PC-3 (cell line): ENCODE results near the gene MUC3A. TPM values are rescaled to one million over a fixed set of nuclear protein-coding genes. Genes with fewer than 3 reads are reported as not detected.

Experiments used
- ATAC-seq: fragments of 200-7000 bp; cut with Tn5 transposase; 2 replicates; pipeline ENCODE4 v1.9.1; 2020; ENCODE audit warnings: mild to moderate bottlenecking, moderate library complexity
- BruUV-seq: library from RNA; stranded (reverse); fragments of 400-500 nt; replicated peaks from 2 replicates; lab custom pipeline; 2021; lab: Mats Ljungman, UMichigan
- CTCF ChIA-PET: fragments of 300-600 bp; sonication (Branson Sonifier 250); formaldehyde crosslinking; loops from one replicate; lab custom pipeline; 2022; ENCODE audit warnings: antibody characterized with exemption; lab: Charles Lee
- POLR2A ChIA-PET: fragments of 300-600 bp; sonication (Branson Sonifier 250); formaldehyde crosslinking; loops from one replicate; lab custom pipeline; 2022; ENCODE audit warnings: antibody characterized with exemption; ENCODE audit not compliant: unreplicated experiment; lab: Charles Lee
- DNase-seq: peaks from one replicate; pipeline ENCODE4 v3.0.0-alpha.2; 2015
- H2AFZ ChIP-seq: fragments of 300-600 bp; sonication (generic); 2 replicates; pipeline ENCODE4 v1.6.0; 2016; ENCODE audit warnings: antibody characterized with exemption, low read length
- H3F3A ChIP-seq: fragments of 300-600 bp; sonication (generic); one replicate; pipeline ENCODE4 v1.6.0; 2017; ENCODE audit warnings: antibody characterized with exemption, low read length, control low read depth, mild to moderate bottlenecking; ENCODE audit not compliant: unreplicated experiment
- H3K27ac ChIP-seq: fragments of 300-600 bp; sonication (generic); 2 replicates; pipeline ENCODE4 v1.5.1; 2016; ENCODE audit warnings: mild to moderate bottlenecking, low read length
- H3K27me3 ChIP-seq: fragments of 300-600 bp; sonication (generic); 2 replicates; pipeline ENCODE4 v1.6.1; 2016; ENCODE audit warnings: low read length, mixed read lengths
- H3K36me3 ChIP-seq: fragments of 300-600 bp; sonication (generic); 2 replicates; pipeline ENCODE4 v1.6.1; 2016; ENCODE audit warnings: low read depth, mixed run types, low read length, mixed read lengths
- H3K4me1 ChIP-seq: fragments of 300-600 bp; sonication (generic); 2 replicates; pipeline ENCODE4 v1.5.1; 2016; ENCODE audit warnings: low read length; ENCODE audit not compliant: insufficient read depth
- H3K4me2 ChIP-seq: fragments of 300-600 bp; sonication (generic); 2 replicates; pipeline ENCODE4 v1.6.0; 2016; ENCODE audit warnings: low read length
- H3K4me3 ChIP-seq: fragments of 300-600 bp; sonication (generic); 2 replicates; pipeline ENCODE4 v1.5.1; 2016; ENCODE audit warnings: mild to moderate bottlenecking, low read length, mixed read lengths
- H3K79me2 ChIP-seq: fragments of 300-600 bp; sonication (generic); 2 replicates; pipeline ENCODE4 v1.6.1; 2017; ENCODE audit warnings: low read length, mixed read lengths
- H3K9ac ChIP-seq: fragments of 300-600 bp; sonication (generic); 2 replicates; pipeline ENCODE4 v1.6.0; 2016; ENCODE audit warnings: mild to moderate bottlenecking, low read length
- H3K9me2 ChIP-seq: fragments of 300-600 bp; sonication (generic); replicated peaks from 2 replicates; pipeline ENCODE4 v1.6.1; 2016; ENCODE audit warnings: mixed run types, low read length, mixed read lengths
- H3K9me3 ChIP-seq: fragments of 300-600 bp; sonication (generic); 2 replicates; pipeline ENCODE4 v1.6.1; 2016; ENCODE audit warnings: low read length, mixed read lengths
- H4K20me1 ChIP-seq: fragments of 300-600 bp; sonication (generic); 2 replicates; pipeline ENCODE4 v1.6.1; 2016; ENCODE audit warnings: low read length, mixed read lengths
- CTCF ChIP-seq: fragments of 300-600 bp; sonication (generic); conservative IDR thresholded peaks from 2 replicates; pipeline ENCODE4 v1.5.1; 2017; ENCODE audit warnings: antibody characterized with exemption, low read depth, mild to moderate bottlenecking, low read length
- EZH2 ChIP-seq: fragments of 300-600 bp; sonication (generic); IDR thresholded peaks from one replicate; pipeline ENCODE4 v1.6.1; 2017; ENCODE audit warnings: antibody characterized with exemption, mild to moderate bottlenecking, low read length; ENCODE audit not compliant: unreplicated experiment
- EZH2phosphoT487 ChIP-seq: fragments of 300-600 bp; sonication (generic); IDR thresholded peaks from 2 replicates; pipeline ENCODE4 v1.6.1; 2018; ENCODE audit warnings: mild to moderate bottlenecking, antibody characterized with exemption, low read length, borderline replicate concordance
- intact Hi-C: fragments of 100-400 bp; cut with micrococcal nuclease; formaldehyde crosslinking; loops from 2 replicates; pipeline ENCODE4 v1.9.0; 2023
- total RNA-seq: library from RNA; depleted of rRNA; stranded (reverse); fragments of >200 nt; gene quantifications from 2 replicates; pipeline ENCODE4 v1.2.3, GENCODE V29; 2014

Gene MUC3A
- total RNA-seq, 1 experiment from 2014 or later: 0.11 TPM

GRCh38 chr7:100942045-100942774 lies 7.1 kb upstream of the MUC3A start:
- H3K9me3 ChIP-seq: no peaks in the 10 kb centered on the region
- POLR2A ChIA-PET: interaction anchor here (0.6 to 0.9 kb wide), 4 partner anchors 42 to 329 kb away, joined by 4 to 17 read pairs (median 8); partner anchors contain the start of gene POP7
- H3K4me2 ChIP-seq: peak overlapping the region; percentile 71
- peak overlapping the region; percentile 21 for H3K9ac ChIP-seq
- H3K79me2 ChIP-seq: no peaks in the 10 kb centered on the region
- H4K20me1 ChIP-seq: no peaks in the 10 kb centered on the region
- no peak for TF ChIP-seq CTCF
- no peak for TF ChIP-seq EZH2phosphoT487
- TF ChIP-seq EZH2: no peak
- H2AFZ ChIP-seq: no peak overlapping the region
- no peaks in the 10 kb centered on the region for H3K27me3 ChIP-seq
- H3K9me2 ChIP-seq: no peaks in the 10 kb centered on the region
- H3K4me1 ChIP-seq: peaks cover 12% of the 10 kb centered on the region
- peak overlapping the region; percentile 83 for H3K27ac ChIP-seq
- CTCF ChIA-PET: interaction anchor here (0.6 to 0.7 kb wide), 2 partner anchors 176 to 251 kb away, joined by 3 read pairs; no protein-coding TSS in a partner anchor
- peak overlapping the region; percentile 29; the same call in 1 of the 2 replicates for H3K4me3 ChIP-seq
- DNase-seq (peak; percentile 93), ATAC-seq (peak; percentile 94)
- no peaks in the 10 kb centered on the region for H3F3A ChIP-seq
- H3K36me3 ChIP-seq: no peaks in the 10 kb centered on the region
- BruUV-seq: no TSS peak
- intact Hi-C loops: loop anchor here (1.0 to 2.0 kb wide), 2 partner anchors 37 to 41 kb away; no protein-coding TSS in a partner anchor

GRCh38 chr7:100943693-100944092 lies 5.6 kb upstream of the MUC3A start:
- DNase-seq (no peak), ATAC-seq (no peak)
- H3K27ac ChIP-seq: no peak overlapping the region
- peaks cover 12% of the 10 kb centered on the region for H3K4me1 ChIP-seq
- no peak overlapping the region for H3K4me2 ChIP-seq
- no peak overlapping the region for H3K9ac ChIP-seq
- intact Hi-C loops: loop anchor here (2.0 kb wide), 1 partner anchor 39 kb away; no protein-coding TSS in a partner anchor
- no peaks in the 10 kb centered on the region for H3K9me2 ChIP-seq
- no peaks in the 10 kb centered on the region for H3K36me3 ChIP-seq
- ChIA-PET CTCF (no interaction called here), POLR2A (no interaction called here)
- no peaks in the 10 kb centered on the region for H4K20me1 ChIP-seq
- H3K79me2 ChIP-seq: no peaks in the 10 kb centered on the region
- no peaks in the 10 kb centered on the region for H3F3A ChIP-seq
- no peaks in the 10 kb centered on the region for H3K9me3 ChIP-seq
- H3K4me3 ChIP-seq: no peak overlapping the region
- BruUV-seq: no TSS peak
- H3K27me3 ChIP-seq: no peaks in the 10 kb centered on the region
- H2AFZ ChIP-seq: no peak overlapping the region
- TF ChIP-seq EZH2phosphoT487: no peak
- TF ChIP-seq CTCF: no peak
- no peak for TF ChIP-seq EZH2

- CTCF ChIA-PET: no interaction called here
- DNase-seq (no peak), ATAC-seq (no peak)
- Histone ChIP-seq H3K27me3 (no peaks in the 10 kb centered on the region), H3K4me3 (no peak overlapping the region), H3K9me2 (no peaks in the 10 kb centered on the region), H2AFZ (no peak overlapping the region), H4K20me1 (no peaks in the 10 kb centered on the region), H3K27ac (no peak overlapping the region), H3K4me2 (no peak overlapping the region), H3K79me2 (no peaks in the 10 kb centered on the region), H3K9me3 (no peaks in the 10 kb centered on the region), H3K9ac (no peak overlapping the region), H3F3A (no peaks in the 10 kb centered on the region), H3K36me3 (no peaks in the 10 kb centered on the region), H3K4me1 (peaks cover 12% of the 10 kb centered on the region)
- BruUV-seq: no TSS peak
- no peak for TF ChIP-seq CTCF
- TF ChIP-seq EZH2: no peak
- no peak for TF ChIP-seq EZH2phosphoT487
- POLR2A ChIA-PET: no interaction called here
- intact Hi-C loops: no loop called here
Observed at GRCh38 chr7:100944138-100944537, 5.2 kb upstream of the MUC3A start.
